Measurements from ENCODE around the gene CFAP251.
"Not testable (repeated sequence)": the region's sequence is repeated elsewhere in the genome, so short reads cannot be mapped to it uniquely, and the experiment has no call there.

The CFAP251 gene

GRCh38 chr12:121875582-121875981 lies 42.8 kb upstream of the CFAP251 start:
- POLR2A ChIA-PET, result no interaction called here
- CTCF ChIA-PET, result interaction anchor here (1.1 to 1.6 kb wide), 2 partner anchors 13 to 81 kb away, joined by 3 to 8 read pairs; partner anchors contain the start of genes PSMD9 and RHOF
- no peak for TF ChIP-seq CTCF (IDR thresholded peaks at IDR 0.05; ENCODE audit: insufficient read depth, low read length, missing control alignments)
- H3K4me3 ChIP-seq (ENCODE audit: low read depth, low read length), result no peak overlapping the region
- no peak for DNase-seq (ENCODE audit: low read depth, low spot score)

DNA sequence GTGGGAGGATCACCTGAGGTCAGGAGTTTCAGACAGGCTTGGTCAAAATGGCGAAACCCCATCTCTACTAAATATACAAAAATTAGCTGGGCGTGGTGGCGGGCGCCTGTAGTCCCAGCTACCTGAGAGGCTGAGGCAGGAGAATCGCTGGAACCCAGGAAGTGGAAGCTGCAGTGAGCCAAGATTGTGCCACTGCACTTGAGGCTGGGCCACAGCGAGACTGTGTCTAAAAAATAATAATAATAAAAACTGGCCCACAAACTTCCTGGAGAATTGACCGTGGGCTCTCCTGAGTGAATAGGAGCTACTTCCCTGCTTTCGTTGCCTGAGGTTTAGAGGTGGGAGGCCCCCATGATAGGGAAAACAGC lies 42.3 kb upstream of the CFAP251 start:
- CTCF ChIA-PET, result interaction anchor here (1.1 to 1.6 kb wide), 2 partner anchors 12 to 82 kb away, joined by 3 to 8 read pairs; partner anchors contain the start of genes PSMD9 and RHOF
- H3K4me3 ChIP-seq (ENCODE audit: low read depth, low read length); POLR2A ChIA-PET; DNase-seq (ENCODE audit: low read depth, low spot score): not testable (repeated sequence)

- H3K4me3 ChIP-seq (ENCODE audit: low read depth, low read length), result no peak overlapping the region
- TF ChIP-seq CTCF (IDR thresholded peaks at IDR 0.05; ENCODE audit: insufficient read depth, low read length, missing control alignments), result no peak
- no peak for DNase-seq (ENCODE audit: low read depth, low spot score)
- ChIA-PET CTCF (interaction anchor here (0.8 to 5.1 kb wide), 6 partner anchors 10 to 89 kb away, joined by 3 to 34 read pairs (median 3); partner anchors contain the start of gene RHOF), POLR2A (no interaction called here)
Observed at GRCh38 chr12:121883315-121883660, 35.1 kb upstream of the CFAP251 start.

GRCh38 chr12:121885129-121885528 lies 33.3 kb upstream of the CFAP251 start:
- POLR2A ChIA-PET; H3K4me3 ChIP-seq (ENCODE audit: low read depth, low read length); DNase-seq (ENCODE audit: low read depth, low spot score): not testable (repeated sequence)
- CTCF ChIA-PET, result interaction anchor here (1.4 to 5.1 kb wide), 2 partner anchors 12 to 91 kb away, joined by 6 to 34 read pairs; partner anchors contain the start of gene RHOF

GRCh38 chr12:121888083-121888477 lies 30.3 kb upstream of the CFAP251 start:
- POLR2A ChIA-PET, result interaction anchor here (0.6 to 2.7 kb wide), 10 partner anchors 15 to 203 kb away, joined by 3 to 12 read pairs (median 5); partner anchors contain the start of gene RHOF
- peak overlapping the region; percentile 99 for H3K4me3 ChIP-seq (ENCODE audit: low read depth, low read length)
- no peak for DNase-seq (ENCODE audit: low read depth, low spot score)
- no peak for TF ChIP-seq CTCF (IDR thresholded peaks at IDR 0.05; ENCODE audit: insufficient read depth, low read length, missing control alignments)
- CTCF ChIA-PET, result interaction anchor here (0.8 to 11.5 kb wide), 27 partner anchors 8 to 235 kb away, joined by 3 to 230 read pairs (median 4); partner anchors contain the start of genes CFAP251 and RHOF

DNA sequence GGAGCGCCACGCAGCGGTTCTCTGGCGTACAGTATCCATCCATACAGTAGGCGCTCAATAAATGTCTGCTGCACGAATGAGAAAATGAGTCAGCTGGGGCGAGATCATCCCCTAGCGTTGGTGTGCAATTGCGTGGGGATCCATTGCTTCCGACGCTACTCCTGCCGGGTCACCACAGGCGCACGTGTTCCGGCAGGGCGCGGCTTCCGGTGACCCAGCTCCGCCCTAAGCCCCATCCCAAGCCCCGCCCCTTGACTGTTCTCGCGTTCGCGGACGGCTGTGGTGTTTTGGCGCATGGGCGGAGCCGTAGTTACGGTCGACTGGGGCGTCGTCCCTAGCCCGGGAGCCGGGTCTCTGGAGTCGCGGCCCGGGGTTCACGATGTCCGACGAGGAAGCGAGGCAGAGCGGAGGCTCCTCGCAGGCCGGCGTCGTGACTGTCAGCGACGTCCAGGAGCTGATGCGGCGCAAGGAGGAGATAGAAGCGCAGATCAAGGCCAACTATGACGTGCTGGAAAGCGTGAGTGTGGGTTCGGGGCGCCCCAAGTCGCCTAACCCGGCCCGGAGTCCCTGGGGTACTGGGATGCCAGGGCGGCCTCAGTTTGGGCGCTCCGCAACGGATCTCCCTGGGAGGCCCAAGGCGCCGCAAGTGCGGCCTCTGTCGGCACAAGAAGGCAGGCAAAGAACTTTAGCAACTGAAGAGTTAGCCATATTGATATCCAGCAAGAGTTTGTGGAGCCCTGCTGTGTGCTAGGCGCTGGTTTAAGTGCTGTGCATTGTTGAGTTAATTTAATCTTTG lies 29.7 kb upstream of the CFAP251 start, which contains the start of gene PSMD9:
Gene PSMD9 (plus strand): TSS at position 313 of the 796 bp plus-strand sequence. CDS start 67 bp downstream, at position 380.
- peak within 1 kb of the TSS; percentile 99 for H3K4me3 ChIP-seq (ENCODE audit: low read depth, low read length)

More for the DNA sequence above, 29.7 kb upstream of the CFAP251 start, which contains the start of gene PSMD9:
- peak; percentile 79 for DNase-seq (ENCODE audit: low read depth, low spot score)
- ChIA-PET CTCF (interaction anchor here (0.6 to 11.5 kb wide), 35 partner anchors 9 to 198 kb away, joined by 3 to 230 read pairs (median 4); partner anchors contain the start of genes CFAP251 and RHOF), POLR2A (interaction anchor here (0.6 to 2.7 kb wide), 11 partner anchors 16 to 202 kb away, joined by 3 to 12 read pairs (median 4); partner anchors contain the start of gene RHOF)
- TF ChIP-seq CTCF (IDR thresholded peaks at IDR 0.05; ENCODE audit: insufficient read depth, low read length, missing control alignments), result peak; percentile 80
